GM18870 (cell line): ENCODE measurements around the gene ZC3H12D.
A peak's percentile ranks its signal among the peaks of the same experiment; 100 is the strongest.

Source experiments
- ATAC-seq: cut with Tn5 transposase; IDR thresholded peaks from one replicate; pipeline ENCODE4 v1.9.1; 2021; ENCODE audit warnings: moderate library complexity; ENCODE audit not compliant: unreplicated experiment

Gene ZC3H12D

DNA sequence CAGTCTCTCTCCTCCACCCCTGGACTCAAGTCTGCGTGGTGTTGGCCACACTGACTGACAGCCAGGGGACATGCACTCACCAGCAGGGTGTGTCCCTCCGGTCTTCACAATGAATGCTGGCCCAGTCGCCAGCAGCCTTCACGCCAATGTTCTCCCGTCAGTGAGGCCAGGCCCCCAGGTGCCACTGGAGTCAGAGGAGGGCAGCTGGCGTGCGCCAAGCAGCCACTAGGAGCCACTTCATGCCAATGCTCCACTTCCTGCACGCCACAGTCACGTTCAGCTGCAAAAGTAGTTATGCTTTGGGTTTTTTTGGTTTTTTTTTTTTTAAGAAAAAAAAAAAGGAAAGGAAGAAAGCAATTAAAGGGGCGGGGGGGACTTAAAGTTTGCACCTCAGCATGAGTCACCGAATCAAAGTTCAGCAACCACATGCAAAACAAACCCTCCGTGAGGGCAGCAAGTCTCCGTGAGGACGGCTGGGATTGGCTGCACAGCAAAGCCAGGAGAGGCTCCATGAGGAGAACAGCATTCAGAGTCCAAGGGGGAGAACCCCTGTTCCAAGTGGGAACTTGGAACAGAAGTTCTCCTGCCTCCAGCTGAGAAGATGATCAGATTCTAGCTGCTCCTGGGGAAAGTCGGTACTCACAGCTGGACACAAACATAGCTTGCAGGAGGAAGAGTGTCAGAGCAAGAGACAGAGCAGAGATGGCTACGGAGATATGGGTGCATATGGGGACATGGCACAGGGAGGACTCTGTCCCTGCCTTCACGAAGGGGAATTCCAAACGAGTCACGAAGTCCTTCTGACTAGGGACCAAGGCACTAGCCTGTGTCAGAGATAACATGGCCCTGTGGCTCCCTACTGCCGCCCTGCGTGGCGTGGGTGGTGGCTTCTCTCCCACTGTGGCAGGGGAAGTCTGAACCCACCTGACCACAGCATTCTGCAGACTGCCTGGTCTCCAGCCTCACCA, at the start of gene ZC3H12D:
Gene ZC3H12D, minus strand, starts transcription at position 282 of the 968 bp plus-strand sequence. CDS start 10,471 bp downstream, outside the sequence.
- peak; percentile 44 for ATAC-seq

DNA sequence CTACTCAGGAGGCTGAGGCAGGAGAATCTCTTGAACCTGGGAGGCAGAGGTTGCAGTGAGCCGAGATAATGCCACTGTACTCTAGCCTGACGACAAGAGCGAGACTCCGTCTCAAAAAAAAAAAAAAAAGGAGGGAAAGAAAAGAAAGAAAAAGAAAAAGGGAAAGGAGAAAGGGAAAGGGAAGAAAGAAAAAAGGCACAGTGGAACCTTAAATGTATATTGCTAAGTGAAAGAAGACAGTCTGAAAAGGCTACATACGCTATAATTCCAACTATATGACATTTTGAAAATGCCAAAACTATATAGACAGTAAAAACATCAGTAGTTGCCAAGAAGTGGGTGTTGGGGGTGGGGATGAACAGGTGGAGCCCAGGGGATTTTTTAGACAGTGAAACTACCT, 44.8 kb upstream of the ZC3H12D start:
- ATAC-seq: no peak

DNA sequence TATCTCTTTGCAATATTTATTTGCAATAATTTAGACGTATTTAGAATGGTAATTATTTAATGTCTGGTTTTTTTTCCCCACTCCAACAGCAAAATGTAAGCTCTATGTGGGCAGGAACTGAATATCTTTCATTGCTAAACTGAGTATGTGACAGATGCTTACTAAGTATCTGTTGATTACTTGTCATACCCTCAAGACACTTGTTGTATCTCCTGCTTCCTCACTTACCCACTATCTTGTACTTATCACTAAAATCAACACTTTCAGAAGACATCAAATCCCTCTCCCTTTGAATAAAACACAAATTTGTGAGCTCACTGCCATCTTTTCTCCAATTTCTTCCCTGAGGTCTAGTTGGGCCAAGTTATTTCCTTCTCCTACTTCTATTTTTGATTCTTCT, 30.7 kb upstream of the ZC3H12D start:
- ATAC-seq: no peak

DNA sequence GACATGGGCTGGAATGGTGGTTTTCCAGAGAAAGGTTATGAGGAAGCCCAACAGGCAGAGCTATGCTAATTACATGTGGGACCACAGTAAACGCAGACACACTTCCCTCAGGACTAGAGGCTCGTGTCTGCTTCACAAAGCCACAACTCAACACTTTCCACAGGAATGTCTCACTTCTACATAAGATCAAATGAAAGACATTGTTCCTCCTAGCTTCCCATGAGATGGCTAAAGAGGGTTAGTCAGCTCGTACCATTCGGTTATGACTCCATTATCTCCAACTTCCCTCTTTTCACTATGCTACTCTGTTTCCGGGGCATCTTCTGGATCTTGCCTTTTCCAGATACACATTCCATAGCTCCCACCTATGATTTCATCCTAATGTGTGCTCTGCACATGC, 29.1 kb upstream of the ZC3H12D start:
- ATAC-seq: no peak

DNA sequence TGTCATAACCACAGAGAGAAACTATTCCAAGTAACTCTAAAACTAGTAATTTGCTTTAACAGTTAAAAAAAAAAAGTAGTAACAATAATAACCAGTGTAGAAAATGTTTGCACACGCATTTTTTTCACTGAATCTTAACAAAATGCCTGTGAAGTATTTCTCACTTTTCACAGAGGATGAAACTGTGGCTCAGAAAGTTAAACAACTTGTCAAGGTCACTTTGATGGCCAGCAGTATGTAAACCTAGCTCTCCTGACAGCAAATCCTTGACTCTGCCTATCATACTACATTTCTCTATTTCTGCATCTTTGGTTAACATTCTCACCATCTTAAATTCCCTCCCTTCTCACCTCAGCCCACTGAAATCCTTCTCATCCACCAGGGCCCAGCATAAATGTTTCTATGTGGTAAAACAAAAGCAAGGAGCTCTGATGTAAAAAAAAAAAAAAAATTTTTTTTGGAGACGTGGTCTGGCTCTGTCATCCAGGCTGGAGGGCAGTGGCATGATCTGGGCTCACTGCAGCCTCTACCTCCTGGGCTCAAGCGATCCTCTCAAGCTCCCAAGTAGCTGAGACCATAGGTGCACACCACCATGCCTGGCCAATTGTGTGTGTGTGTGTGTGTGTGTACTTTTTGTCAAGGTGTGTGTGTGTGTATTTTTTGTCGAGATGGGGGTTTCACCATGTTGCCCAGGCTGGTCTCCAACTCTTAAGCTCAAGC, 26.1 kb upstream of the ZC3H12D start:
- no peak for ATAC-seq

DNA sequence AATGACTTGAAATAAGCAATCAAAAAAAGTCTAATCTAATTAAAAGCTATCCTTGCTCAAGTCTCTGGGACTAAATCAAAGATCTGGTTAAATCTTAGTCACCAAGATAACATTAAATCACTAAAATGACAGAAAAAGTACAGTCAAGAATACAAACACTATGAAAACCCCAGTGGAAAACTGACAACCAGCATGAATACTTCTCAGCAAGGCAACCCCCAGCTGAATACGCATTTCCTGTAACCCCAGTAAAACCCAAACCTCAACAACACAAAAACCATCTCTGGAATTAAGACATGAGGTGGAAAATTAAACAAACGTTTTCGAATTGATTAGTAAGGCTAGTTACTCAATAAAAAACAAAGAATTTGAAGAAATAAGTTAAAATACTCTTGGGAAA, 23.7 kb upstream of the ZC3H12D start:
- ATAC-seq: no peak

DNA sequence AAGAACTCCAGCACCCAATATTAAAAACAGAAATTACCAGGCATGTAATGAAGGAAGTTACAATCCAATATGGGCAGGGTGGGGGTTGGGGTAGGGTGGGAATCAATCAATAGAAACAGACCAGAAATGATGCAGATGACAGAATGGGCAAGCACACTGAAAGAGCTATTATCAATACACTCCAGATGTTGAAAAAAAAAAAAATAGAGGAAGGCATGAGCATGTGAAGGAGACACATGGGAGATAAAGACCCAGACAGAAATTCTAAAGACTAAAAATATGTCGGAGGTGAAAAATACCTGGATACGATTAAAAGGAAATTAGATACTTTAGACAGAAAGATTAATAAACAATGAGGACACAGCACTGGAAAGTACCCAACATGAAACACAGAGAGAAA, 19.1 kb upstream of the ZC3H12D start:
- no peak for ATAC-seq

DNA sequence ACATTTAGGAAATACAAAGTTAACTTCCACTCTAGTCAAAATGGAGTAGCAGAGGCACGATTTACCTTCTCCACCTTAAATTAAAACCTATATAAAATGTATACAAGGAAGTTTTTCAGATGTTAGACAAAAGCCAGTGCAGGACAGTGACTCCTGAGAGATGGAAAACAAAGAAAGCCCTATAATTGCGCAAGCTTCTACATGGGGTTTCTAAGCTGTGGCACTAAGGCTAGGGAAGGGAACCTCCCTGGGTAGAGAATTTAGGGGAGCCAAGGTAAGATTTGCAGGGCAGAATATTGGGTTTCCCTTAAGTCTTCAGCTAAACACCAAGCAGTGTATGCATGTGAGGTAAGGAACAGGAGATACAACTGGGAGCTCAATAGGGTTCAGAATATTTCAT, 18.5 kb upstream of the ZC3H12D start:
- no peak for ATAC-seq

DNA sequence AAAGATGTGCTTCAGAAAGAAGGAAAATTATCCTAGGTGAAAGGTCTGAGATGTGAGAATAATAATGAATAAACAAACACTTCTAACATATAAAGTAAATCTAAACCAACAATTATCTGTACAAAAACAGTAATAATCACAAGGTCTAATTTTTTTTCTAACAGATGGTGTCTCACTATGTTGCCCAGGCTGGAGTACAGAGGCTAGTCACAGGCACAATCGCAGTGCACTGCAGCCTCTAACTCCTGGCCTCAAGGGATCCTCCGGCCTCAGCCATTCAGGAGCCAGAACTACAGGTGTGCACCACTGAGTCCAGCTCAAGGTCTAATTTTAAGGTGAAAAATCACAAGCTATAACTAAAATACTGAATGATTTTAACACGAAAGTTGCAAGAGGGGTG, 17.0 kb upstream of the ZC3H12D start:
- no peak for ATAC-seq

DNA sequence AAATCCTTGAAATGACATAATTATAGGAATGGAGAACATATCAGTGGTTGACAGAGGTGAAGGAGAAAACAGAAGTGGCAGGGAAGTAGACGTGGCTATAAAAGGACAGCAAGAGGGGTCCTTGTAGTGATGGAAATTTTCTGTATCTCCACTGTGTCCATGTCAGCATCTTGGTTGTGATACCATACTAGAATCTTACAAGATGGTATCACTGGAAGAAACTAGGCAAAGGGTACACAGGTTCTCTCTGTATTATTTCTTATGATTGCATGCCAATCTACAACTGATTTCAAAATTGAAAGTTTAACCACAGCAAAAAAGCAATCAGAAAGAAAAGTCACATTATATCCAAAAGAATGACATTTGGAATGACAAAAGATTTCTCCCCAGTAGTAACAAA, 16.4 kb upstream of the ZC3H12D start:
- ATAC-seq: no peak

DNA sequence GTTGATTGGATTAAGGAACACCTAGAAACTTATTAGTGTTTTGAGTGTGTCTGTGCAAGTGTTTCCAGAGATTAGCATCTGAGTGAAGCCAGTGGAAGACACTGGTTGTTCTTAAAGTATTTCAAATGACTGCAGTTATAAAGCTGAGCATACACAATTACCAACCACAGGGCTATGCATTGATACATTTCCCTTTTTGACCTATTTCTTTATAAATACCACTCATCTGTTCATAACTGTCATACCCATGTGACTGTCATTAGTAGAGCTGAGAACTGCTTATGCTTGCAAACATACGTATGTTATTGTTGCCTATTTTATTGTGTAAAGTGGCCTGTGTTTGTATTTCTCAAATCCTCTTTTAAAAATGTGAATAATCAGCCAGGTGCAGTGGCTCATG, 15.3 kb upstream of the ZC3H12D start:
- ATAC-seq: no peak

DNA sequence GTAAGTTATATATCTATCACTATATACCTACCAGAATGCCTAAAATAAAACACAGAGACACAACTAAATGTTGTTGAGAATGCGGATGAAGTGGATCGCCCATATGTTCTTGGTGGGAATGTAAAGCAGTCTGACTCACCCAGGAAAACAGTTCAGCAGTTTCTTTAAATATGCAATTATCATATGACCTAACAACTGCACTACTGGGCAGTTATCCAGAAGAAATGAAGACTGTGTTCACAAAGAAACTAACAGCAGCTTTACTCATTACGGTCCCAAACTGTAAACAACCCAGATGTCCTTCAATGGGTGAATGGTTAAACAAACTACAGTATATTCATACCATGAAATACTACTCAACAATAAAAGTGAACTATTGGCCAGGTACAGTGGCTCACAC, 14.3 kb upstream of the ZC3H12D start:
- no peak for ATAC-seq

DNA sequence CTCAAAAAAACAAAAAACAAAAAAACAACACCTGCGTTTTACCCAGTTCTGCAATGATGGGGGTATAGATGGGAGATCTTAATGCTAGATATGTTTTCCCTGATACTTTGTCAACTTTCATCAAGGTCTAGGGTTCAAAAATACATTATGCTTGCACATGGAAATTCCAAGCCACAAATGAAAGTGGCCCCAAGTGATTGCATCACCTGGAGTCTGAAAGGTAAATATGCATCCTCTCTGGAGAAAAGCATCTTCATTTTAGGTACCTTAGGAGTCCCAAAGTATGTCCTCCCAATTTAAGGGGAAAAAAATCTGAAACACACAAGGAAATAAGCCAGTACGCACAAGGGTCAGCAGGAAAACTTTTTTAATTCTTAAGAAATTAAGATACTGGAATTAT, 12.6 kb upstream of the ZC3H12D start:
- ATAC-seq: no peak

DNA sequence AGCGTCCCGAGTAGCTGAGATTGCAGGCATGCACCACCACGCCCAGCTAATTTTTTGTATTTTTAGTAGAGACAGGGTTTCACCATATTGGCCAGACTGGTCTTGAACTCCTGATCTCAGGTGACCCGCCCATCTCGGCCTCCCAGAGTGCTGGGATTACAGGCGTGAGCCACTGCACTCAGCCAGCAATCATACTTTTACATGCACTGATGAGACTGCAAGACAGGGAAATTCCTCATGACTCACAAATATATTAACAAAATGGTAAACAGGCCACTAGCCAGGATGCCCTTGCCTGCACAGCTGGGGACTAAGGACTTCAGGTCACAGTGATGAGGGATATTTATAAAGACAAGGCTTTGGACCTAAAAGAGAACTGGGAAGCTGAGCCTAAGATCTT, 11.8 kb upstream of the ZC3H12D start:
- ATAC-seq: peak; percentile 45

DNA sequence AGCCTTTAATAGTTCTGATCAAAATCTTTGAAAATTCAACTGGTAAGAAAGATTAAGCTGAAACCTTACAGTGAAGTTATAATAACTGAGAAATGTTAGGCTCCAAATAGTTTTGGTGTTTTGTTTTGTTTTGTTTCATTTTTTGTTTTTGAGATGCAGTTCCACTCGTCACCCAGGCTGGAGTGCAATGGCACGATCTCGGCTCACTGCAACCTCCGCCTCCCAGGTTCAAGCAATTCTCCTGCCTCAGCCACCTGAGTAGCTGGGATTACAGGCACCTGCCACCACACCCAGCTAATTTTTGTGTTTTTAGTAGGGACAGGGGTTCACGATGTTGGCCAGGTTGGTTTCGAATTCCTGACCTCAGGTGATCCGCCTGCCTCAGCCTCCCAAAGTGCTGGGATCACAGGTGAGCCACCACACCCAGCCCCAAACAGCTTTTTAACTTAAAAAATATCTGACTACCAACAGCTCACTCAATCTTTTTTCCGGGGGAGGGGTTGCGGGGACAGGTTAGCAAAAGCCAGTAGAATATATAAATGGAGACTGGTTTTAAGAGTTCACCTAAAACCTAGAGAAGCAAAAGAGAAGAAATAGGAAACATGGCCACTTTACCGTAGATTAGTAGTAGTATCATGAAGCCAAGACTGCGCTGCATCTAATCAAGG, 10.7 kb upstream of the ZC3H12D start:
- peak; percentile 1 for ATAC-seq

DNA sequence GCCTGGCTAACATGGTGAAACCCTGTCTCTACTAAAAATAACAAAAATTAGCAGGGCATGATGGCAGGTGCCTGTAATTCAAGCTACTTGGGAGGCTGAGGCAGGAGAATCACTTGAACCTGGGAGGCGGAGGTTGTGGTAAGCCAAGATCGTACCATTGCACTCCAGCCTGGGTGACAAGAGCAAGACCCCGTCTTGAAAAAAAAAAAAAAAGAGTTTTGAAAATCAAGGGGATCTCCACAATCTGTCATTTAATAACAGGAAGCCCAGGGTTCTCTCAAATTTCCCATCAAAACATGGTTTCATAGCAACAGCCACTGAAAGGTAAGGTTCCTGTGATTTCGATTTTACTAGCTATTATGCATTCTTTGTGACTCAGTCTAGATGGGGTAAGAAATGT, 10.0 kb upstream of the ZC3H12D start:
- peak; percentile 85 for ATAC-seq

DNA sequence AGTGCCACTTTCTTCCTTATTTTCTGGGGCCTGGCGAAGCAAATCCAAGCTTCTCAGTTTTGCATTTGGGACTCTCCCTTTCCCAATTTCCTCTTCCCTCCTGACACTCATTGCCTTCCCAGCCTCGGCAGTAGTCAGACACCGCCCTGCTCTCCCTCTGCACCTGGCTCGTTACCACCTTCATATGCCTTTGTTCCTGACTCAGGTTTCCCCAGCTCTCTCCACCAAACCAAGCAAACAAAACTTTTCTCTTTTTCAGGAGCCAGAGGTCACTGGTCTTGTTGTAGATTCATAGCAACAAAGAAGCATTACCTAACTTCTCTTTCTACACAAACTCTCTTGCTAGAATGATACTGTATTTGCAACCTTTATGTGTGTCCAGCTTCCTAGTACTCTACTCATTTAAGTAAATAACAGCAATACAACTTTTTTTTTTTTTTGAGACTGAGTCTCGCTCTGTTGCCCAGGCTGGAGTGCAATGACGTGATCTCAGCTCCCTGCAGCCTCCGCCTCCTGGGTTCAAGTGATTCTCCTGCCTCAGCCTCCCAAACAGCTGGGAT, 9.0 kb upstream of the ZC3H12D start:
- no peak for ATAC-seq

DNA sequence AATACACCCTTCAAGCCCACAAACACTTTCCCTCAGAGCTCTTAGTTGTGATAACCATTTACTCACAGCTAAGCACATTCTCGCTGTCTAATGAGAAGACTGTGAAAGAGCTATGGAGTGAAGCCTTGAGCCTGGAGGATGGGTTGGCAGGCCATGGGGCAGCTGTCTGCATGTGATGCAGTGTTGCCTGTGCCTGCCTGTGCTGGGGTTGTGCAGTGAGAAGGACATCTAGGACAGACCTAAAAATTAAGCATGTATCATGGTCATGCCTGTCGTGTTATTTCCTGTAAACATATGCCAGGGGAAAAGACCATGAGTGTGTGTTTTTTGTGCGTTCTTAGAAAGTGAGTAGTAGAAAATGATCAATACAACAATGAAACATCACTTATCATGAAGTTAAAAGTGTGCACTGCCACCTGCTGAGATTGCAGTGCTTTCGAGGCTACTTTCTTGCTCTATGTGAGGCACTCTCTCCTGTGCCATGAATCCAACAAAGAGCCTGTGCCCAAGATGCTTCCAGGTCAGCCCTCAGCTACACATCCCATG, 8.1 kb upstream of the ZC3H12D start:
- ATAC-seq: no peak

DNA sequence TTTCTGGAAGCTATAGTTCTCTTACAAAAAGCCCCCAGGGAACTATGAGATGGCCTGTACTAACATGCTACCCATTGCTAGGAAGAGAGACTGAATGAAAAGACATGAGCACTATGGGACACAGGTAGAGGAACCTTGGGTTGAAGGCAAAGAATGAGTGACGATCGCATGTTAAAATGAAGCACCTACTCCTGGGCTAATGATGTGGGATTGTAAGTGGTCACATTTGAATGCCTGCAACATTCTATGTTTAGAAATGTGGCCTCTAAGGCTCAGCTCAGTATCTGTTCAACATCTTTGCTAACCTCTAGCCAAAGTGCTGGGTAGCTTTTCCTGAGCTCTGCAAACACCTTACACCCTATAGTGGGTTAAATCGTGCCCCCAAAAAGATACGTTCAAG, 5.2 kb upstream of the ZC3H12D start:
- no peak for ATAC-seq

DNA sequence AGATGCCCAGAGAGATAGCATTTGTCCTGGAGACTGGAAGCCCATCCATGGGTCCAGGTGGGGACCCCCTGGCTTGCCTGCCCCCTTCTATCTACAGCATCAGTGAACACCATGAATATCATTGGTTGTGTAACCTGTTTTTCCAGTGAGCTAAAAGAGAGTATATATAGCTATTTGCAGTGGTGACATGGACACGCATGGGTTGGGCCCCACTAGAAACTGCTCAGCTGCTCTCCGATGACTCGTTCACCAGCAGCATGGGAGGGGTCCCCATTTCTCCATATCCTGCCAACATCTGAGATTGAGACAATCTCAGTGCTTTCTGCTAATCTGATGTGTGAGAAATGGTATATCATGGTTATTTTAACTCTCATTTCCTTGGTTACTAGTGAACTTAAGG, 4.0 kb upstream of the ZC3H12D start:
- no peak for ATAC-seq

DNA sequence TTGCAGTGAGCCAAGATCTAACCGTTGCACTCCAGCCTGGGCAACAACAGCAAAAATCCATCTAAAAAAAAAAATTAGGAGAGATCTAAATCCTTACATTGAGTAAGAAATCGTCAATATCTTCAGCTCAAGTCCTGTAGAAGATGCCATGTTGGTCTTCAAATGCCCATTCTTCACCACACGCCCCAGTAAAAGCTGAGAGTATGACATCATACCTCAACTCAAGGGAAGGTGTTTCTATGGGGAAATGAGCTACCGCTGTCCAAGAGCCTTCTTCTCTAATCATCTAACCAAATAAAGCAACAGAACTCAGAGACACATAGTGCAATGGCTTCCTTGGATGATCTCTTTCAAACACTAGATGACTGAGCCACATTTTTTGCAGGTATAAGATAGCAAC, 2.5 kb upstream of the ZC3H12D start:
- no peak for ATAC-seq
